ENCODE data around the gene IL20RB.
"Not testable (repeated sequence)": the region's sequence is repeated elsewhere in the genome, so short reads cannot be mapped to it uniquely, and the experiment has no call there.

IL20RB gene

GRCh38 chr3:136946978-136947377 is 10.8 kb upstream of the IL20RB start:
- no peak for DNase-seq (ENCODE audit: low spot score)

GRCh38 chr3:136947477-136947876 is 10.3 kb upstream of the IL20RB start:
- DNase-seq (ENCODE audit: low spot score) = no peak

- peak; percentile 7 for DNase-seq (ENCODE audit: low spot score)
Measured at GRCh38 chr3:136949146-136949545, 8.6 kb upstream of the IL20RB start.

GRCh38 chr3:136949708-136950107 is 8.1 kb upstream of the IL20RB start:
- DNase-seq (ENCODE audit: low spot score) = no peak

- no peak for DNase-seq (ENCODE audit: low spot score)
Measured at GRCh38 chr3:136950623-136951022, 7.2 kb upstream of the IL20RB start.

GRCh38 chr3:136952292-136952691 is 5.5 kb upstream of the IL20RB start:
- DNase-seq (ENCODE audit: low spot score) = no peak

GRCh38 chr3:136954251-136954650 is 3.5 kb upstream of the IL20RB start:
- no peak for DNase-seq (ENCODE audit: low spot score)

GRCh38 chr3:136954980-136955780 is 2.6 kb upstream of the IL20RB start:
- DNase-seq (ENCODE audit: low spot score) = no peak

- DNase-seq (ENCODE audit: low spot score) = no peak
Measured at GRCh38 chr3:136955813-136956212, 2.0 kb upstream of the IL20RB start.

GRCh38 chr3:136956971-136957370 is 812 bp upstream of the IL20RB start:
- no peak for DNase-seq (ENCODE audit: low spot score)

GRCh38 chr3:136958939-136959338 is 1.2 kb downstream of the IL20RB start:
- no peak for DNase-seq (ENCODE audit: low spot score)

GRCh38 chr3:136959599-136959998 is 1.8 kb downstream of the IL20RB start:
- no peak for DNase-seq (ENCODE audit: low spot score)

- no peak for DNase-seq (ENCODE audit: low spot score)
Measured at GRCh38 chr3:136960838-136961836, 3.4 kb downstream of the IL20RB start.

GRCh38 chr3:136962927-136963326 is 5.1 kb downstream of the IL20RB start:
- no peak for DNase-seq (ENCODE audit: low spot score)

- DNase-seq (ENCODE audit: low spot score) = not testable (repeated sequence)
Measured at GRCh38 chr3:136969539-136969938, 11.8 kb downstream of the IL20RB start.

GRCh38 chr3:136973352-136973751 is 15.6 kb downstream of the IL20RB start:
- DNase-seq (ENCODE audit: low spot score) = no peak

- DNase-seq (ENCODE audit: low spot score) = no peak
Measured at GRCh38 chr3:136974670-136975069, 16.9 kb downstream of the IL20RB start.

- no peak for DNase-seq (ENCODE audit: low spot score)
Measured at GRCh38 chr3:136979204-136979603, 21.4 kb downstream of the IL20RB start.

- DNase-seq (ENCODE audit: low spot score) = no peak
Measured at GRCh38 chr3:136979684-136980083, 21.9 kb downstream of the IL20RB start.

- DNase-seq (ENCODE audit: low spot score) = no peak
Measured at GRCh38 chr3:136982033-136982432, 24.2 kb downstream of the IL20RB start.

- no peak for DNase-seq (ENCODE audit: low spot score)
Measured at GRCh38 chr3:136982520-136983138, 24.8 kb downstream of the IL20RB start.

GRCh38 chr3:136984837-136985236 is 27.1 kb downstream of the IL20RB start:
- no peak for DNase-seq (ENCODE audit: low spot score)
